HG02610 (cell line): ENCODE data around the gene CDK12.
"Not testable (repeated sequence)": the region's sequence is repeated elsewhere in the genome, so short reads cannot be mapped to it uniquely, and the experiment has no call there.

Experiments
- ATAC-seq: cut with Tn5 transposase; IDR thresholded peaks from one replicate; pipeline ENCODE4 v1.9.1; 2021; ENCODE audit warnings: mild to moderate bottlenecking, moderate library complexity; ENCODE audit not compliant: unreplicated experiment

Gene CDK12

DNA sequence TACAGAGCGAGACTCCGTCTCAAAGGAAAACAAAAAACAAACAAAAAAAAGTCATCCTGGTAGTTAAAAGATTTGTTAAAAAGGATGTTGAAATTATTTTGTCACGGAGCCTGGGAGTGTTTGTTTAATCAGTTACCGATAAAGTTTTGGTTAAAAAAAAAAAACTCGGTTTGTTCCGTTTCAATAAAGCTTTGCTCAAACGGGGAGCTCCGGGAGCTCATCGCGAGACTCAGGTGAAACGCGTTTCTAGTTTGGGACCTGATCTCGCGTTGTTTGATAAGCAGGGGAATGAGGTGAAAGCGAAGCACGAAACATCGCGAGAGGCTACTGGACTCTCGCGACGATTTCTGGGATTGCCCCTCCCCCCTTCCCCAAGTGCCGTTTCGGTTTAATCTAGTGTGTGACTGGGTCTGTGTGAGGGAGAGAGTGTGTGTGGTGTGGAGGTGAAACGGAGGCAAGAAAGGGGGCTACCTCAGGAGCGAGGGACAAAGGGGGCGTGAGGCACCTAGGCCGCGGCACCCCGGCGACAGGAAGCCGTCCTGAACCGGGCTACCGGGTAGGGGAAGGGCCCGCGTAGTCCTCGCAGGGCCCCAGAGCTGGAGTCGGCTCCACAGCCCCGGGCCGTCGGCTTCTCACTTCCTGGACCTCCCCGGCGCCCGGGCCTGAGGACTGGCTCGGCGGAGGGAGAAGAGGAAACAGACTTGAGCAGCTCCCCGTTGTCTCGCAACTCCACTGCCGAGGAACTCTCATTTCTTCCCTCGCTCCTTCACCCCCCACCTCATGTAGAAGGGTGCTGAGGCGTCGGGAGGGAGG lies at the start of gene CDK12:
Gene CDK12 (plus strand): TSS at position 374 of the 813 bp plus-strand sequence. CDS start 586 bp downstream, outside the sequence.
- ATAC-seq: peak; percentile 54

DNA sequence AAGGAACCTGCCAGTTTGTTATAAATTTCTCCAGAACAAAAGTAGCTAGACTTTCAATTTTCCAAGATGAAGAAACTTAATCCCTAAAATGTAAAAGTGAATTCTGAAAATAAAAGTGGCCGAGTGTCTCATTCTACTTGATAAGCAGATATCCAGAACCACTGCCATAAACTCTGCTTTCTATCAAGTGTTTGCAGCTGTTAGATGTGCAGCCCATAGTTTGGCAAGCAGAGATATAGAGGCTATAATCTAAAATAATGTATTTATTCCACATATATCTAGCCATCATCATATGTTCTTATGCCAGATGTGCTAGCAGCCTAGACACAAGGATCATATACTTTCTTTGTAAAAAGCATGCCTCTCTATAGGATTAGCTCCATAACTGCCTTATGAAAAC lies 45.1 kb upstream of the CDK12 start:
- ATAC-seq: no peak

DNA sequence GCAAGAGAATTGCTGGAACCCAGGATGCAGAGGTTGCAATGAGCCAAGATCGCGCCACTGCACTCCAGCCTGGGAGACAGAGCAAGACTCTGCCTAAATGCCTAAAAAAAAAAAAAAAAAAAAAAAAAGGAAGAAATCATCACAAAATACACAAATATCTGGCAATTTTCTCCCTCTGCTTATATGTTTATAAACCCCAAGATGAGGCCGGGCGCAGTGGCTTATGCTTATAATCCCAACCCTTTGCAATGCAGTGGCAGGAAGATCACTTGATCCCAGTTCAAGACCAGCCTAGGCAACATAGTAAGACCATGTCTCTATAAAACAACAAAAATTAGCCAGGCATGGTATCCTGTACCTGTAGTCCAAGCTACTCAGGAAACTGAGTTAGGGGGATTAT lies 31.7 kb upstream of the CDK12 start:
- ATAC-seq: no peak

- ATAC-seq: not testable (repeated sequence)
Observed at GRCh38 chr17:39439868-39440267, 21.4 kb upstream of the CDK12 start.

DNA sequence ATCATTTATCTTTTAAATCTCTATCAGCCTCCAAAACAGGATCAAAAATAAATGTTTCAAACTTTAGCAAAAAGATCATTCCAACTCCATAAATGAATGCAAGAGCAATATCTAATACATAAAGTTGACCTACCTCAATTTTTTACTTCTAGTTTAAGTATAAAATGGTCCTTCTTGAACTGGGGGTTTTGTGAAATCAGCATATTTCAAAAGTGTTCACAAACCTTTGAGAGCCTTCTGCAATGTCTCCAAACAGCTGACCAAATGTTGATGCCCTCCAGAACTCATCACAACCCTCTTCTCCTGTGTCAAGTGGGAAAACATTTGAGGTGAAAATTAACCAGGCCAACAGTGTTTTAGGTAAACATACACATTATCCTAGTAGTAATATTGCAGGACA lies 18.0 kb upstream of the CDK12 start:
- no peak for ATAC-seq

DNA sequence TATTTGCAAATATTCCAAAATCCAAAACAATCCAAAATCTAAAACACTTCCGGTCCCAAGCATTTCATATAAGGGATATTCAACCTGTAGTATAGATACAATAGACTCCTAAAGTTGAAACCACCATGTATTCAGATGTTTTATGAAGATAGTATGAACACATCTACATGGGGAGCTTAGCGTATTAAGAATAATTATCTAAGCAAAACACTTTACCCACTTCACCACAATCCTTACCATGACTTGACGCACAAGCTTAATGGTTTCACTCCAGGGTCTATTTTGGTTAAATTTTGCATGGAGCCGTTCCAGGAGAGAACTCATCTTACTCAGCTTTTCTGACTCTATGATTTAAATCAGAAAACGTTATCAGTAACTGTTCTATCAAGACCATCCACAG lies 13.7 kb upstream of the CDK12 start:
- ATAC-seq: no peak

DNA sequence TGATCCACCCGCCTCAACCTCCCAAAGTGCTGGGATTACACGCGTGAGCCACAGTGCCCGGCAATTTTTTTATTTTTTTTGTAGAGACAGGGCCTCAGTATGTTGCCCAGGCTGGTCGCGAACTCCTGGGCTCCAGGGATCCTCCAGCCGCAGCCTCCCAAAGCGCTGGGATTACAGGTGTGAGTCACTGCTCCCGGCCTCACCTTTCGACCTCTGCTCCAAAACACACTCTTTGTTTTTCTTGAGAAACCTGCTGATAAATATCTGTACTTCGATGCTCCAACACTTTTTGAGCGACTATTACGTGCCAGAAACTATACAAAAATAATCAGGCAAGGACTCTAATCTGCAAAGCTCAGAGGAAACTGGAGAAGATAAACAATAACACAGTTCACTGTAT lies 11.2 kb upstream of the CDK12 start:
- no peak for ATAC-seq

DNA sequence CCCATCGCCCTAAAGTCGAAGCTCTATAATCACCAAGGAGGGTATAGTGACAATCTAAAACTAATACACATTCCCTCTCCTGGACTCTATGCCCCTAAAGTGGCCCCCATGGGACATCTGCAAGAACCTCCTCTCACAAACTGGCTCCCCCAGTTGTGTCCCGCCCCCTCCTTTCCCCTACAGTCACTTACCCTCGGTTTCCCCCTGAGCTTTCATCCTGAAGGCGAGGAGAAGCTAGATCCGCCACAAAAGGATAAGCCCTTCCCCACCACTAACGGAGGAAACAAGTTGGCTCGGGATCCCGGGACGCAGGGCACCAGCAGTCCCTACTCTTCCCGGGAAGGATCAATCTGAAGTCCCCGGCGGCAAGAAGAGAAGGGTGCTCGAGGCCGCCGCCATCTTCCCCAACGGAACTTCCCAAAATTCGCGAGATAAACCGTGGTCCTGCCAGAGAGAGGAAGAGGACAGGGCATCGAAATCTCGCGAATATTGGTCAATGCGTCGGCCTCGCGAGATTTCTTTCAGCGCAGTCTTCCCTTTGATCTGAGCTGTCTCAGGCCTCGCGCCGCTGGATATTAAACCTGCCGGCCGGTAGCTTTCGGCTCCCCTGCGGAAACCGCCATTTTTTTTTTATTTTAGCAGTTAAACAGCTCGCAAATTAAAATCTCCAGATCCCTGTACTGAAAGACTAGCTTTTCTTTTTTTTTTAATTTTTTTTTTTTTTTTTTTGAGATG lies 10.3 kb upstream of the CDK12 start, which contains the start of gene MED1:
Gene MED1 (minus strand): TSS at position 417 of the 735 bp plus-strand sequence. CDS start 201 bp downstream, at position 216.
- ATAC-seq: peak; percentile 87

DNA sequence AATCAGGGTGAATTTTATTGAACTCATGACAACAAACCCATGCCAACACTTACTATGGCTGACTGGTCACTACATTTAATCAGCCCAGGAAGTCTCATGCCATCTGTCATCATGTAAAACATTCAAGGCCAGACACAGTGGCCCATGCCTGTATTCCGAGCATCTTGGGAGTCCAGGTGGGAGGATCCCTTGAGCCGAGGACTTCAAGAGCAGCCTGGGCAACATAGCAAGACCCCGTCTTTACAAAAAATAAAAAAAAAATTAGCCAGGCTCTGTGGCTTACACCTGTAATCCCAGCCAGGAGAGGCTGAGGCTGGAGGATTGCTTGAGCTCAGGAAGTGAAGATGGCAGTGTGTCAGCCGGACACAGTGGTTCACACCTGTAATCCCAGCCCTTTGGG lies 5.4 kb upstream of the CDK12 start:
- no peak for ATAC-seq

GRCh38 chr17:39461926-39462569 lies 762 bp downstream of the CDK12 start:
- peak; percentile 16 for ATAC-seq

DNA sequence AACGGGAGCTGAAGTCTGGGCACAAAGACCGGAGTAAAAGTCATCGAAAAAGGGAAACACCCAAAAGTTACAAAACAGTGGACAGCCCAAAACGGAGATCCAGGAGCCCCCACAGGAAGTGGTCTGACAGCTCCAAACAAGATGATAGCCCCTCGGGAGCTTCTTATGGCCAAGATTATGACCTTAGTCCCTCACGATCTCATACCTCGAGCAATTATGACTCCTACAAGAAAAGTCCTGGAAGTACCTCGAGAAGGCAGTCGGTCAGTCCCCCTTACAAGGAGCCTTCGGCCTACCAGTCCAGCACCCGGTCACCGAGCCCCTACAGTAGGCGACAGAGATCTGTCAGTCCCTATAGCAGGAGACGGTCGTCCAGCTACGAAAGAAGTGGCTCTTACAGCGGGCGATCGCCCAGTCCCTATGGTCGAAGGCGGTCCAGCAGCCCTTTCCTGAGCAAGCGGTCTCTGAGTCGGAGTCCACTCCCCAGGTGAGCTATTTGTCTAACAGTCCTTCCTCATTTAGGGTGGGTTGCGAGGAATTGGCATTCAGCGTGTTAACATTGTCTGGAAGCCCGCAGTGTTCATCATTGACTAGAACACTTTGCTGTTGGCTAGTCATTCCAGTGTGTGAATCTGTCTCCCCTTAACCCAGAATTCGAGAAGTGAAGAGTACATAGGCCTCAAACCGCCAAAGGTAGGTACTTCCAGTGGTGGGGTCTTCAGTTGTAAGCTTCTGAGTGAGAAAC lies 1.5 kb downstream of the CDK12 start:
- ATAC-seq: no peak

DNA sequence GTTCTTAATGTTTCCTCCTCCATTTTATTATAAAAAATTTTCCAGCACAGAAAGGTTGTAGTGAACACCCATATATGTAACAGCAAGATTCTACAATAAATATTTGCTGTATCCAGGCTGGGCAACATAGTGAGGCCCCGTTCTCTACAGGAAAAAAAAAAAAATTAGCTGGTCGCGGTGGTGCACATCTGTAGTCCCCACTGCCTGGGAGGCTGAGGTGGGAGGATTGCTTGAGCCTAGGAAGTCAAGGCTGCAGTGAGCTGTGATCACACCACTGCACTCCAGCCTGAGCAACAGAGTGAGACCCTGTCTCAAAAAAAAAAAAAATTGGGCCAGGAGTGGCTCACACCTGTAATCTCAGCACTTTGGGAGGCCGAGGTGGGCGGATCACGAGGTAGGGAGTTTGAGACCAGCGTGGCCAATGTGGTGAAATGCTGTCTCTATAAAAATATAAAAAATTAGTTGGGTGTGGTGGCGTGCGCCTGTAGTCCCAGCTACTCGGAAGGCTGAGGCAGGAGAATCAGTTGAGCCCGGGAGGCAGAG lies 3.4 kb downstream of the CDK12 start:
- ATAC-seq: not testable (repeated sequence)

DNA sequence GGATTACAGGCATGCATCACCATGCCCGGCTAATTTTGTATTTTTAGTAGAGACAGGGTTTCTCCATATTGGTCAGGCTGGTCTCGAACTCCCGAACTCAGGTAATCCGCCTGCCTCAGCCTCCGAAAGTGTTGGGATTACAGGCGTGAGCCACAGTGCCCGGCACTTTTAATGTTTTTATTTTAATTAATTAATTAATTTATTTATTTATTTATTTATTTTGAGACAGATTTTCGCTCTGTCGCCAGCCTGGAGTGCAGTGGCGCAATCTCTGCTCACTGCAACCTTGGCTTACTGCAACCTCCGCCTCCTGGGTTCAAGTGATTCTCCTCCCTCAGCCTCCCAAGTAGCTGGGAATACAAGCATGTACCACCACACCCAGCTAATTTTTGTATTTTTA lies 7.3 kb downstream of the CDK12 start:
- not testable (repeated sequence) for ATAC-seq

GRCh38 chr17:39473310-39473709 lies 12.0 kb downstream of the CDK12 start:
- no peak for ATAC-seq

DNA sequence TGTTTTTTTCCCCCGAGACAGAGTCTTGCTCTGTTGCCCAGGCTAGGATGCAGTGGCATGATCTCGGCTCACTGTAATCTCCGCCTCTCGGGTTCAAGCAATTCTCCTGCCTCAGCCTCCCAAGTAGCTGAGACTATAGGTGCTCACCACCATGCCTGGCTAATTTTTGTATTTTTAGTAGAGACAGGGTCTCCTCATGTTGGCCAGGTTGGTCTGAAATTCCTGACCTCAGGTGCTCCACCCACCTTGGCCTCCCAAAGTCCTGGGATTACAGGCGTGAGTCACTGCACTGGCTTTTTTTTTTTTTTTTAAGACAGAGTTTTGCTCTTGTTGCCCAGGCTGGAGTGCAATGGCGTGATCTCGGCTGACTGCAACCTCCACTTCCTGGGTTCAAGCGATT lies 18.3 kb downstream of the CDK12 start:
- ATAC-seq: not testable (repeated sequence)

GRCh38 chr17:39483506-39483905 lies 22.2 kb downstream of the CDK12 start:
- ATAC-seq: no peak

DNA sequence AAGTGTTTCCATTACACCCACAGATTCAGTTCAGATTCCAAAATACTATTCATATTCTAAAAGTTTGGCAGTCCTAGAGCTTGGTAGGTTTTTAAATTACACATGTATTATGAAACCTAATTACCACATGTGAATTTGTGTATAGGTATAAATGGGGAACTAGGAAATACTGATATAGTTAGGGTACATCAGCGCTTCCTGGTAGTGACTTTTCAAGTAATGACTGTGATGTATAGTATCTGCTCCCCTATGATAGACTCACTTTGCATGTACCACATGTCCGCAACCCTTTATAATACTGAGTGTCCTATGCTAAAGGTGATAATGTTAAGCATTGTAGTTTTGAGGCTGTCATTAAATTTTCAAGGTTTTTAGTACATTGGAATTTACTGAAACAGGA lies 22.9 kb downstream of the CDK12 start:
- no peak for ATAC-seq

- ATAC-seq: no peak
Observed at GRCh38 chr17:39485555-39485954, 24.3 kb downstream of the CDK12 start.

- no peak for ATAC-seq
Observed at GRCh38 chr17:39486242-39486641, 25.0 kb downstream of the CDK12 start.

DNA sequence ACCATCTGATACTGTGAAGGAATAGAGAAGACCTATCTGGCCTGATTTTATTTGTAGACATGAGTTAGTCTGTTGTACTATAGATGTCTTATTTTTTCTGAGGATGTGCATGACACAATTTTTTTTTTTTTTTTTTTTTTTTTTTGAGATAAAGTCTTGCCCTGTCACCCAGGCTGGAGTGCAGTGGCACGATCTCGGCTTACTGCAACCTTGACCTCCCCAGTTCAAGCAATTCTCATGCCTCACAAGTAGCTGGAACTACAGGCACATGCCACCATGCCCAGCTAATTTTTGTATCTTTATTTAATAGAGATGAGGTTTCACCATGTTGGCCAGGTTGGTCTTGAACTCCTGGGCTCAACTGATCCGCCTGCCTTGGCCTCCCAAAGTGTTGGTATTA lies 26.2 kb downstream of the CDK12 start:
- ATAC-seq: not testable (repeated sequence)

- no peak for ATAC-seq
Observed at GRCh38 chr17:39487946-39488345, 26.7 kb downstream of the CDK12 start.
